GM12878 (cell line): ENCODE results near the gene ADRB1. TPM values are rescaled to one million over a fixed set of nuclear protein-coding genes. Genes with fewer than 3 reads are reported as not detected.

Experiments used
- ATAC-seq: fragments of 200-7000 bp; cut with Tn5 transposase; 3 replicates; pipeline ENCODE4 v1.9.1; 2020; ENCODE audit warnings: mild to moderate bottlenecking, moderate library complexity
- BruUV-seq: library from RNA; stranded (reverse); fragments of 400-500 nt; replicated peaks from 2 replicates; lab custom pipeline; 2021; lab: Mats Ljungman, UMichigan
- CTCF ChIA-PET: fragments of 300-600 bp; sonication (Branson Sonifier 250); formaldehyde crosslinking; extraction: SDS; loops from one replicate; lab custom pipeline; 2021; ENCODE audit warnings: inconsistent platforms; lab: Yijun Ruan, JAX
- POLR2A ChIA-PET: fragments of 350-600 bp; formaldehyde crosslinking; extraction: SDS; loops from one replicate; lab custom pipeline; 2021; ENCODE audit warnings: inconsistent platforms; lab: Charles Lee
- RAD21 ChIA-PET: fragments of 300-600 bp; sonication (Branson Sonifier 250); formaldehyde crosslinking; loops from one replicate; lab custom pipeline; 2023; ENCODE audit warnings: antibody characterized with exemption; ENCODE audit not compliant: unreplicated experiment; lab: Charles Lee
- SMC1A ChIA-PET: fragments of 300-600 bp; sonication (Branson Sonifier 250); formaldehyde crosslinking; loops from one replicate; lab custom pipeline; 2023; ENCODE audit not compliant: unreplicated experiment, uncharacterized antibody; lab: Charles Lee
- DNase-seq: peaks from one replicate; pipeline ENCODE4 v3.0.0-alpha.2; 2011; ENCODE audit warnings: low read depth, low spot score
- FAIRE-seq: peaks from 3 replicates; lab custom pipeline; 2011; peaks lifted over from hg19 to GRCh38; lab: Jason Lieb, UNC
- H2AFZ ChIP-seq: 2 replicates; pipeline ENCODE4 v1.6.0; 2011; ENCODE audit warnings: low read depth, low read length, control low read depth; ENCODE audit not compliant: control insufficient read depth
- H3K27ac ChIP-seq: 2 replicates; pipeline ENCODE4 v1.5.1; 2011; ENCODE audit warnings: control low read depth; ENCODE audit not compliant: control insufficient read depth, insufficient read depth
- H3K27me3 ChIP-seq, 2 experiments: replicated peaks in 1 of 2; 2 replicates each; pipeline versions ENCODE4 v1.6.0 to v1.6.1; 2011; ENCODE audit warnings: low read length in 1 of 2; ENCODE audit not compliant: control insufficient read depth in 2 of 2, insufficient read depth in 2 of 2
- H3K36me3 ChIP-seq, 2 experiments: 2 replicates each; pipeline ENCODE4 v1.5.1; 2011; ENCODE audit warnings: low read length in 1 of 2; ENCODE audit not compliant: control insufficient read depth in 2 of 2, insufficient read depth in 2 of 2
- H3K4me1 ChIP-seq: 2 replicates; pipeline ENCODE4 v1.6.1; 2011; ENCODE audit warnings: mild to moderate bottlenecking, low read length, moderate library complexity, mixed read lengths; ENCODE audit not compliant: control insufficient read depth, insufficient read depth
- H3K4me2 ChIP-seq: 2 replicates; pipeline ENCODE4 v1.6.0; 2011; ENCODE audit warnings: control low read depth; ENCODE audit not compliant: control insufficient read depth, insufficient read depth
- H3K4me3 ChIP-seq: fragments of 200-600 bp; sonication (generic); 2 replicates; pipeline ENCODE4 v1.5.1; 2016
- H3K79me2 ChIP-seq: 2 replicates; pipeline ENCODE4 v1.6.0; 2011; ENCODE audit warnings: low read length; ENCODE audit not compliant: control insufficient read depth, insufficient read depth
- H3K9ac ChIP-seq: 2 replicates; pipeline ENCODE4 v1.8.0; 2011; ENCODE audit warnings: low read length, control low read depth, mixed read lengths; ENCODE audit not compliant: control insufficient read depth, insufficient read depth
- H3K9me3 ChIP-seq: replicated peaks from 3 replicates; pipeline ENCODE4 v1.5.1; 2011; ENCODE audit warnings: mild to moderate bottlenecking, low read length; ENCODE audit not compliant: control insufficient read depth, insufficient read depth
- H4K20me1 ChIP-seq: 2 replicates; pipeline ENCODE4 v1.6.0; 2011; ENCODE audit not compliant: control insufficient read depth, insufficient read depth
- ASH2L ChIP-seq: fragments of 300-600, 200-600 bp; sonication (generic); IDR thresholded peaks from 2 replicates; pipeline ENCODE4 v1.6.1; 2017; ENCODE audit warnings: low read depth, mild to moderate bottlenecking, borderline replicate concordance
- CEBPB ChIP-seq, 2 experiments: fragments of 150-350 bp in 1 of 2; IDR thresholded peaks; 2 replicates each; pipeline ENCODE4 v1.6.1; 2012 to 2014; ENCODE audit warnings: low read depth in 2 of 2, low read length in 2 of 2, borderline replicate concordance in 1 of 2, inconsistent platforms in 1 of 2
- FOXM1 ChIP-seq: IDR thresholded peaks from 2 replicates; pipeline ENCODE4 v1.6.1; 2012; ENCODE audit warnings: low read depth, mild to moderate bottlenecking, inconsistent platforms, low read length, moderate library complexity
- HCFC1 ChIP-seq: fragments of 150-350 bp; IDR thresholded peaks from 2 replicates; pipeline ENCODE4 v1.6.1; 2014; ENCODE audit warnings: low read length
- MEF2B ChIP-seq: fragments of 450-650 bp; IDR thresholded peaks from 2 replicates; pipeline ENCODE4 v1.6.1; 2018; ENCODE audit warnings: mild to moderate bottlenecking, moderate library complexity; ENCODE audit not compliant: partially characterized antibody, poor library complexity, severe bottlenecking
- MTA2 ChIP-seq: fragments of 450-650 bp; IDR thresholded peaks from 2 replicates; pipeline ENCODE4 v1.6.1; 2016; ENCODE audit warnings: low read depth, mild to moderate bottlenecking, moderate library complexity
- NFIC ChIP-seq: IDR thresholded peaks from 2 replicates; pipeline ENCODE4 v1.6.1; 2012; ENCODE audit warnings: low read depth, mild to moderate bottlenecking, inconsistent platforms, low read length, moderate library complexity
- POLR2AphosphoS2 ChIP-seq: IDR thresholded peaks from 2 replicates; pipeline ENCODE4 v1.6.1; 2011; ENCODE audit warnings: low read depth, mild to moderate bottlenecking, low read length, improper control_type of control experiment, moderate library complexity
- RAD51 ChIP-seq: fragments of 450-650 bp; IDR thresholded peaks from 2 replicates; pipeline ENCODE4 v1.6.1; 2016; ENCODE audit warnings: moderate library complexity, mild to moderate bottlenecking, inconsistent platforms
- SP1 ChIP-seq: IDR thresholded peaks from one replicate; pipeline ENCODE4 v1.6.1; 2011; ENCODE audit warnings: low read depth, low read length
- ZSCAN29 ChIP-seq: fragments of 450-650 bp; IDR thresholded peaks from 2 replicates; pipeline ENCODE4 v1.6.1; 2017; ENCODE audit warnings: mild to moderate bottlenecking, moderate library complexity
- ZZZ3 ChIP-seq: IDR thresholded peaks from 2 replicates; pipeline ENCODE4 v1.6.1; 2011; ENCODE audit warnings: low read depth; ENCODE audit not compliant: control insufficient read depth, insufficient read length
- WGBS: methylation state at CpG from one replicate; pipeline ENCODE4 v1.1.6; 2016; ENCODE audit warnings: low lambda C conversion rate; ENCODE audit not compliant: insufficient replicate concordance, insufficient coverage; ENCODE audit errors: missing lambda C conversion rate; 5-methylcytosine and 5-hydroxymethylcytosine counted together
- in situ Hi-C: fragments of 300-500 bp; cut with MboI; formaldehyde crosslinking; loops from 9 replicates; pipeline ENCODE4 v1.14.3; 2018; ENCODE audit warnings: mixed read lengths
- intact Hi-C: fragments of 100-400 bp; cut with micrococcal nuclease; formaldehyde crosslinking; loops from one replicate; pipeline ENCODE4 v1.14.2; 2022; ENCODE audit not compliant: unreplicated experiment
- polyA plus RNA-seq, 11 experiments: library from polyadenylated mRNA; depleted of rRNA in 4 of 11; unstranded in 6 of 11; stranded (reverse) in 5 of 11; fragments of >200 nt; fragmentation: Nextera tagmentation in 4 of 11; fragmentation: Illumina TruSeq in 1 of 11; extraction: Ambion mirVana in 4 of 11; extraction: Trizol in 1 of 11; gene quantifications; 1 replicate in 1 of 11; 2 replicates in 10 of 11; pipeline versions ENCODE4 v1.2.1 to v1.2.3, GENCODE V29; 2011 to 2016; ENCODE audit warnings: inconsistent platforms in 2 of 11, missing spikeins in 2 of 11, low read depth in 1 of 11
- total RNA-seq, 4 experiments: library from RNA; depleted of rRNA in 3 of 4; stranded (reverse); fragments of >200 nt in 3 of 4; fragmentation: Illumina TruSeq in 1 of 4; extraction: Trizol in 1 of 4; gene quantifications; 2 replicates each; pipeline versions ENCODE4 v1.2.1 to v1.2.3, GENCODE V29; 2013 to 2021
- TF ChIP-seq, protein P1 (sequence below): IDR thresholded peaks from 2 replicates; pipeline ENCODE4 v1.6.1; 2012; ENCODE audit warnings: low read depth, low read length, improper control_type of control experiment
- TF ChIP-seq, protein P2 (sequence below): fragments of 450-650 bp; IDR thresholded peaks from 2 replicates; pipeline ENCODE4 v1.6.1; 2016; ENCODE audit warnings: mild to moderate bottlenecking, moderate library complexity, borderline replicate concordance
- TF ChIP-seq, protein P3 (sequence below): IDR thresholded peaks from 2 replicates; pipeline ENCODE4 v1.6.1; 2011; ENCODE audit warnings: borderline replicate concordance, low read depth, mild to moderate bottlenecking, moderate library complexity, mixed read lengths, low read length; ENCODE audit not compliant: insufficient read depth; ENCODE audit errors: extremely low read length

Gene ADRB1
- total and polyA plus RNA-seq, 10 of the 15 experiments (the other 5 are each of a cell fraction or from before 2014, with no cell fraction given): 0.26 to 4.5 (median 1.1) TPM

DNA sequence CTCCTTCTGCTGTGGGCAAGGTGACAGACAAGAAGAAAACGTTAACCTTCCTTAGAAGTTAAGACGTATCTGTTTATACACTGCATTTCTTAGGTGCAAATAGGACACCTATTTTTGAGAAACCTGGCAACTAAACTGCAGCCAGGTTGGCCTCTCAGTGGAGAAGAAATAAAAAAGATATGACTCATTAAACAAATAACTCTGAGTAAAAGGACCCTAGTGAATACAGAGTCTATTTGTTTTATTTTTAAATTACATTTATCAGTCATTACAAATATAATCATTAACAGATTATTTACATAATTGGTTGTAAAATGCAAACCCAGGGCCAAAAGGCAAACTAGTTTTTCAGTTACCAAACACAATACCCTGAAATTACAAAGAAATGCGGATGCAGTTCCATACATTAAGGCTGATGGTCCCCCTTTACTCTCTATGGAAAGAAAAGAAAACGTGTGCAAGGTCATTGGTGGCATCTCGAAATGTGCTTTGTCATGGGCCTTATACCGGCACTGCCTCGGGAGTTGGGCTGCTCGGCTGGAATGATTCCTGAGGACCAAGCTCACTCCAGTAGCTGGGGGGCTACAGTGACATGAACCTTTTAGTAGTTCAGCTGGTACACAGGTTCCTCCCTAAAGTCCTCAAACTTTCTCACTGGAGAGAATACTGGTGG is 38.4 kb downstream of the ADRB1 start (continued):
- TF ChIP-seq, protein P1, sequence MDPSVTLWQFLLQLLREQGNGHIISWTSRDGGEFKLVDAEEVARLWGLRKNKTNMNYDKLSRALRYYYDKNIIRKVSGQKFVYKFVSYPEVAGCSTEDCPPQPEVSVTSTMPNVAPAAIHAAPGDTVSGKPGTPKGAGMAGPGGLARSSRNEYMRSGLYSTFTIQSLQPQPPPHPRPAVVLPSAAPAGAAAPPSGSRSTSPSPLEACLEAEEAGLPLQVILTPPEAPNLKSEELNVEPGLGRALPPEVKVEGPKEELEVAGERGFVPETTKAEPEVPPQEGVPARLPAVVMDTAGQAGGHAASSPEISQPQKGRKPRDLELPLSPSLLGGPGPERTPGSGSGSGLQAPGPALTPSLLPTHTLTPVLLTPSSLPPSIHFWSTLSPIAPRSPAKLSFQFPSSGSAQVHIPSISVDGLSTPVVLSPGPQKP: no peak
- no peak for TF ChIP-seq SP1
- TF ChIP-seq, all 136 proteins: peak for 0

DNA sequence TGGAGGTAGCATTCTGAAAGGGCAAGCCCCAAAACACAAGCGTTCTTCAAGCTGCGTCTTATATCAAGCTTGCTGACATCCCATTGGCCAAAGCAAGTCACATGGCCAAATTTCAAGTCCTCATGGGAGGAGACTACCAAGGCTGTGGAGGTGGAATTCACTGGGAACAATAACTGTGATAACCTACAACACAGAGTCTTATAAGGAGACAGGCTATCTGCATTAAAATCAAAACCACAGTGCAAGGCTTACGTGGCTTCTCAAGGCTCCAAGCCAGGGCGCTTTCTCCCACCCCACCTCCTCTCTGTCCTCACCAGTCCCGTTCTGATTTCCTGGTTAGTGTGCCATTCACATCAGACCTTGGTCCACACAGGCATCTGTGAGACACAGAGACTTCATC is 39.4 kb downstream of the ADRB1 start:
- POLR2A ChIA-PET: no interaction called here
- no TSS peak for BruUV-seq
- Histone ChIP-seq H3K4me1 (no peaks in the 10 kb centered on the region; the same call in 1 of the 2 replicates), H3K4me2 (no peak overlapping the region), H3K4me3 (no peak overlapping the region), H4K20me1 (no peaks in the 10 kb centered on the region), H3K36me3 (no peaks in the 10 kb centered on the region), H2AFZ (no peak overlapping the region), H3K27me3 (no peaks in the 10 kb centered on the region), H3K9me3 (no peaks in the 10 kb centered on the region; the same call in 2 of the 3 replicates), H3K79me2 (no peaks in the 10 kb centered on the region), H3K9ac (no peak overlapping the region), H3K27ac (no peak overlapping the region)
- in situ Hi-C loops (no loop called here), intact Hi-C loops (no loop called here)
- CTCF ChIA-PET: no interaction called here
- ATAC-seq (no peak), DNase-seq (no peak), FAIRE-seq (no peak)
- SMC1A ChIA-PET: interaction anchor here (1.6 kb wide), 1 partner anchor 13 kb away, joined by 4 read pairs; no protein-coding TSS in a partner anchor
- RAD21 ChIA-PET: no interaction called here
- WGBS: 96% methylated on average over 5 of the region's 5 CpGs
- TF ChIP-seq, protein P2, sequence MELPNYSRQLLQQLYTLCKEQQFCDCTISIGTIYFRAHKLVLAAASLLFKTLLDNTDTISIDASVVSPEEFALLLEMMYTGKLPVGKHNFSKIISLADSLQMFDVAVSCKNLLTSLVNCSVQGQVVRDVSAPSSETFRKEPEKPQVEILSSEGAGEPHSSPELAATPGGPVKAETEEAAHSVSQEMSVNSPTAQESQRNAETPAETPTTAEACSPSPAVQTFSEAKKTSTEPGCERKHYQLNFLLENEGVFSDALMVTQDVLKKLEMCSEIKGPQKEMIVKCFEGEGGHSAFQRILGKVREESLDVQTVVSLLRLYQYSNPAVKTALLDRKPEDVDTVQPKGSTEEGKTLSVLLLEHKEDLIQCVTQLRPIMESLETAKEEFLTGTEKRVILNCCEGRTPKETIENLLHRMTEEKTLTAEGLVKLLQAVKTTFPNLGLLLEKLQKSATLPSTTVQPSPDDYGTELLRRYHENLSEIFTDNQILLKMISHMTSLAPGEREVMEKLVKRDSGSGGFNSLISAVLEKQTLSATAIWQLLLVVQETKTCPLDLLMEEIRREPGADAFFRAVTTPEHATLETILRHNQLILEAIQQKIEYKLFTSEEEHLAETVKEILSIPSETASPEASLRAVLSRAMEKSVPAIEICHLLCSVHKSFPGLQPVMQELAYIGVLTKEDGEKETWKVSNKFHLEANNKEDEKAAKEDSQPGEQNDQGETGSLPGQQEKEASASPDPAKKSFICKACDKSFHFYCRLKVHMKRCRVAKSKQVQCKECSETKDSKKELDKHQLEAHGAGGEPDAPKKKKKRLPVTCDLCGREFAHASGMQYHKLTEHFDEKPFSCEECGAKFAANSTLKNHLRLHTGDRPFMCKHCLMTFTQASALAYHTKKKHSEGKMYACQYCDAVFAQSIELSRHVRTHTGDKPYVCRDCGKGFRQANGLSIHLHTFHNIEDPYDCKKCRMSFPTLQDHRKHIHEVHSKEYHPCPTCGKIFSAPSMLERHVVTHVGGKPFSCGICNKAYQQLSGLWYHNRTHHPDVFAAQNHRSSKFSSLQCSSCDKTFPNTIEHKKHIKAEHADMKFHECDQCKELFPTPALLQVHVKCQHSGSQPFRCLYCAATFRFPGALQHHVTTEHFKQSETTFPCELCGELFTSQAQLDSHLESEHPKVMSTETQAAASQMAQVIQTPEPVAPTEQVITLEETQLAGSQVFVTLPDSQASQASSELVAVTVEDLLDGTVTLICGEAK: no peak
- TF ChIP-seq ZZZ3 (no peak), NFIC (no peak), ZSCAN29 (no peak), CEBPB (IDR thresholded peaks at IDR 0.05; ENCODE audit: borderline replicate concordance in 1 of 2, low read depth in 2 of 2, low read length in 2 of 2) (no peak), RAD51 (no peak), POLR2AphosphoS2 (no peak), ASH2L (no peak), FOXM1 (no peak), MTA2 (no peak), MEF2B (no peak), HCFC1 (no peak)
- TF ChIP-seq, protein P3, sequence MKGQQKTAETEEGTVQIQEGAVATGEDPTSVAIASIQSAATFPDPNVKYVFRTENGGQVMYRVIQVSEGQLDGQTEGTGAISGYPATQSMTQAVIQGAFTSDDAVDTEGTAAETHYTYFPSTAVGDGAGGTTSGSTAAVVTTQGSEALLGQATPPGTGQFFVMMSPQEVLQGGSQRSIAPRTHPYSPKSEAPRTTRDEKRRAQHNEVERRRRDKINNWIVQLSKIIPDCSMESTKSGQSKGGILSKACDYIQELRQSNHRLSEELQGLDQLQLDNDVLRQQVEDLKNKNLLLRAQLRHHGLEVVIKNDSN: no peak
